PC-9 (cell line): ENCODE measurements around the gene LDHAL6B.

Source experiments
- CTCF ChIP-seq: fragments of 200-600 bp; sonication (generic); conservative IDR thresholded peaks from 2 replicates; pipeline ENCODE4 v1.6.1; 2017; ENCODE audit warnings: mixed run types, antibody characterized with exemption, mild to moderate bottlenecking, moderate library complexity
- EZH2 ChIP-seq: fragments of 200-600 bp; sonication (generic); IDR thresholded peaks from 2 replicates; pipeline ENCODE4 v1.8.0; 2017; ENCODE audit warnings: antibody characterized with exemption, low read depth

GRCh38 chr15:59189241-59189640 is 17.4 kb upstream of the LDHAL6B start:
- no peak for TF ChIP-seq CTCF
- TF ChIP-seq EZH2: no peak
